ENCODE results near the gene RNASEH2A. TPM values are rescaled to one million over a fixed set of nuclear protein-coding genes. Genes with fewer than 3 reads are reported as not detected.

The RNASEH2A gene
- total and polyA plus RNA-seq, 2 of the 13 experiments (the other 11 are each of a cell fraction or from before 2014, with no cell fraction given), result 25.1 to 35.8 TPM

GRCh38 chr19:12847159-12848139, 41.1 kb downstream of the RNASEH2A start (continued):
- no peak for TF ChIP-seq ZNF318 (CRISPR knock-in tag; IDR thresholded peaks at IDR 0.05)
- no peak for TF ChIP-seq ZNF589 (CRISPR knock-in tag; conservative IDR thresholded peaks at IDR 0.05)
- TF ChIP-seq KDM5B (CRISPR knock-in tag; IDR thresholded peaks at IDR 0.05; ENCODE audit: borderline replicate concordance), result peak; percentile 19; the same call in 1 of the 2 replicates
- no peak for TF ChIP-seq HDAC6 (IDR thresholded peaks at IDR 0.05; ENCODE audit: low read depth, low read length)
- TF ChIP-seq FOXA3 (CRISPR knock-in tag; IDR thresholded peaks at IDR 0.05), result no peak
- TF ChIP-seq SUZ12 (IDR thresholded peaks at IDR 0.05; ENCODE audit: low read depth, low read length), result no peak
- TF ChIP-seq SRY (CRISPR knock-in tag; IDR thresholded peaks at IDR 0.05), result 0 out of 2 replicates have a peak, but pooled peaks have one; percentile 45
- TF ChIP-seq ZNF761 (CRISPR knock-in tag; conservative IDR thresholded peaks at IDR 0.05), result no peak
- TF ChIP-seq ZNF703 (CRISPR knock-in tag; IDR thresholded peaks at IDR 0.05; ENCODE audit: borderline replicate concordance), result no peak
- no peak for TF ChIP-seq ZNF550 (CRISPR knock-in tag; IDR thresholded peaks at IDR 0.05; ENCODE audit: borderline replicate concordance)
- TF ChIP-seq ZNF740 (CRISPR knock-in tag; IDR thresholded peaks at IDR 0.05), result no peak
- no peak for TF ChIP-seq ZNF207 (IDR thresholded peaks at IDR 0.05; ENCODE audit: borderline replicate concordance)
- TF ChIP-seq GFI1 (CRISPR knock-in tag; IDR thresholded peaks at IDR 0.05; ENCODE audit: borderline replicate concordance), result 0 out of 2 replicates have a peak, but pooled peaks have one; percentile 14
- TF ChIP-seq DR1 (CRISPR knock-in tag; IDR thresholded peaks at IDR 0.05), result no peak
- peak; percentile 85 for TF ChIP-seq AGO1 (IDR thresholded peaks at IDR 0.05; ENCODE audit: low read depth, low read length, poor library complexity, severe bottlenecking)
- TF ChIP-seq HDAC2 (CRISPR knock-in tag; IDR thresholded peaks at IDR 0.05), result 0 out of 2 replicates have a peak, but pooled peaks have one; percentile 14
- no peak for TF ChIP-seq CEBPB (IDR thresholded peaks at IDR 0.05; ENCODE audit: borderline replicate concordance, low read depth, low read length)
- TF ChIP-seq ZNF10 (CRISPR knock-in tag; IDR thresholded peaks at IDR 0.05; ENCODE audit: borderline replicate concordance, low read depth), result no peak
- TF ChIP-seq ZNF879 (CRISPR knock-in tag; IDR thresholded peaks at IDR 0.05), result no peak
- TF ChIP-seq ATM (IDR thresholded peaks at IDR 0.05; ENCODE audit: borderline replicate concordance), result no peak
